GM21390 (cell line): ENCODE measurements around the gene ADAMTS13.
"Not testable (repeated sequence)": the region's sequence is repeated elsewhere in the genome, so short reads cannot be mapped to it uniquely, and the experiment has no call there.

Experiments
- ATAC-seq: cut with Tn5 transposase; IDR thresholded peaks from one replicate; pipeline ENCODE4 v1.9.1; 2021; ENCODE audit not compliant: unreplicated experiment

ADAMTS13 gene

GRCh38 chr9:133423216-133423615, 1.0 kb downstream of the ADAMTS13 start:
- no peak for ATAC-seq

DNA sequence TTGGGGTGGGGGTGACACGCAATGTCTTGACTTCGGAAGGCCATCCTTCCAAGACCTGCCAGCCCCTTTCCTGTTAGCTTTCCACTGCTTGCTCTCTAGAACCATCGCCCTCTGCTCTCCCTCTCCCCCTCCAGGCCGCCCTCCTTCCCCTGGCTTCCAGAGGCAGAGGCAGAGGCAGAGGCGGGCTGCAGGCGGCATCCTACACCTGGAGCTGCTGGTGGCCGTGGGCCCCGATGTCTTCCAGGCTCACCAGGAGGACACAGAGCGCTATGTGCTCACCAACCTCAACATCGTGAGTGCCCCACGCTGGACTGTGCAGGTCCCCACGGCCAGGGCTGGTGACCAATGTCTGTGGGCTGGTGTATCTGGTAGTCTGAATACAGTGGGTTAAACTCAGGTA, 2.0 kb downstream of the ADAMTS13 start:
- no peak for ATAC-seq

DNA sequence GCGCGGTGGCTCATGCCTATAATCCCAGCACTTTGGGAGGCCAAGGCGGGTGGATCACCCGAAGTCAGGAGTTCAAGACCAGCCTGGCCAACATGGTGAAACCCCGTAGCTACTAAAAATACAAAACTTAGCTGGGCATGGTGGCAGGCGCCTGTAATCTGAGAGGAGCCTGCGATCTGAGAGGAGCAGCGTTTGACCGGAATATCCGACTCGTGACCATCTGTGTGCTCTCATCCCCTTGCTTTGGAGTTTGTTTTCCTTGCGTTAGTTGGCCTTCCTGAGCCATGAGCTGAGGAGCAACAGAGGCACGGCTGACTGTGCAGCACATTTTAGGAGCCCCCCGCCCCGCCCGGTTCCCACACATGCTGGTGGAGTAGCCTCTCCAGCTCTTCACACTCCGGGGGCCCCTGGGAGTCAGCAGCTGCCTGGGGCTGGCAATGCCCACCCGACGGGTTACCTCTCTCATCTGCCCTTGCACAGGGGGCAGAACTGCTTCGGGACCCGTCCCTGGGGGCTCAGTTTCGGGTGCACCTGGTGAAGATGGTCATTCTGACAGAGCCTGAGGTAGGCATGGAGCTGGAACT, 3.0 kb downstream of the ADAMTS13 start:
- ATAC-seq = no peak

- no peak for ATAC-seq
These were observed 3.8 kb downstream of the ADAMTS13 start for GRCh38 chr9:133426011-133426410.

DNA sequence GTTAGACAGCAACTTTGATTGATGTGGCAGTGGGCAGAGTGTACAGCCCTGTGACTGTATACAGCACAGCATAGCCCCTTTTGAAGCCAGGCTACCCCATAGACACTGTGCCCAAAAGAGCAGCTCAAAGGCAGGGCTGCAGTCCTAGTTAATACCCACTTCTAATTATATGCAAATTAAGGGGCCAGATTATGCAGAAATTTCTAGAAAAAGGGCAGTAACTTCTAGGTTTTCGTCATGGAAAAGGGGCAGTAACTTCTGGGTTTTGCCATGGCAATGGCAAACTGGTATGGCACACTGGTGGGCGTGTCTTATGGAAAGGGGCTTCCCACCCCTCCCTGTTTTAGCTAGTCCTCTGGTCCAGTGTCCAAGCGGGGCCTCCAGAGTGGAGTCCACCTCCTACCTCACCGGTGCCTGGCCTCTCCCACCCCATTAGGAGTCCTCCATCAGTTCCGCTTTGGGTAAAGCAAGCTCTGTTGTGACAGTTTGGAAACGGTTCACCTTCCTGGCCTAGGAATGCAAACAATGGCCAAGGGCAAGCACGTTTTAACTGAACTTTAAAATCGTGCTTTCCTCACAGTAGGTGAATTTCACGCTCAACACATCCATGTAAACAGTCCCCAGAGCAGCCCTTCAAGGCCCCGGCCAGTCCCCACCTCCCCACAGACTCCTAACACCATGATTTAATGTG, 5.6 kb downstream of the ADAMTS13 start:
- ATAC-seq = no peak

- no peak for ATAC-seq
These were observed 6.5 kb downstream of the ADAMTS13 start for GRCh38 chr9:133428617-133429101.

GRCh38 chr9:133429214-133429613, 7.0 kb downstream of the ADAMTS13 start:
- no peak for ATAC-seq

- no peak for ATAC-seq
These were observed 7.5 kb downstream of the ADAMTS13 start for GRCh38 chr9:133429641-133430161.

- no peak for ATAC-seq
These were observed 8.1 kb downstream of the ADAMTS13 start for GRCh38 chr9:133430244-133430643.

GRCh38 chr9:133433351-133433843, 11.2 kb downstream of the ADAMTS13 start:
- no peak for ATAC-seq

GRCh38 chr9:133436681-133437080, 14.5 kb downstream of the ADAMTS13 start:
- no peak for ATAC-seq

GRCh38 chr9:133437753-133438531, 15.8 kb downstream of the ADAMTS13 start:
- no peak for ATAC-seq

DNA sequence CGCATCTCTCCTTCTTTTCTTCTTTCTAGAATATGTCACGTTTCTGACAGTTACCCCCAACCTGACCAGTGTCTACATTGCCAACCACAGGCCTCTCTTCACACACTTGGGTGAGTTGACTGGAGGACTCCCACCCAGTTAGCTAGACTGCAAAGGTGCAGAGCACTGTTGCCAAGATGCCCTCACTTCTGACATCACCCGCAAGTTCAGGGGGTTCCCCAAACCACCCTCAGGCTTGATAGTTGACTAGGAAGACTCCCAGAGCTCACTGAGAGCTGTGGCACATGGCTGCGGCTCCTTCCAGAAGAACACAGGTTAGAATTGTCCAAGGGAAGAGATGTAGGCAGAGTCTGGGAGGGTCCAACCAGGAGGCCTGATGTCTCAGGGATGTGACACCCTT, 17.2 kb downstream of the ADAMTS13 start:
- ATAC-seq = no peak

- no peak for ATAC-seq
These were observed 18.7 kb downstream of the ADAMTS13 start for GRCh38 chr9:133440874-133441273.

- ATAC-seq = no peak
These were observed 19.4 kb downstream of the ADAMTS13 start for GRCh38 chr9:133441571-133441970.

DNA sequence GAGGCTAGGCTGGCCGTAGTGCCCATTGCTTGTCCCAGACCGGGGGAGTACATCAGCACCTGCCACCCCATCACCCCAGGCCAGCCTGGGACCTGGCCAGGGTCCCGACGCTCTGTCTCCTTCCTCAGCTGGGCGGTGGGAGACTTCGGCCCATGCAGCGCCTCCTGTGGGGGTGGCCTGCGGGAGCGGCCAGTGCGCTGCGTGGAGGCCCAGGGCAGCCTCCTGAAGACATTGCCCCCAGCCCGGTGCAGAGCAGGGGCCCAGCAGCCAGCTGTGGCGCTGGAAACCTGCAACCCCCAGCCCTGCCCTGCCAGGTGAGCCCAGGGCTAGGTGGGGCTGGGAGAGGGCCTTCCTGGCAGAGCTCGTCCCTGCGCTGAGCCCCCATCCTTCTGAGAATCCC, 21.1 kb downstream of the ADAMTS13 start:
- no peak for ATAC-seq

DNA sequence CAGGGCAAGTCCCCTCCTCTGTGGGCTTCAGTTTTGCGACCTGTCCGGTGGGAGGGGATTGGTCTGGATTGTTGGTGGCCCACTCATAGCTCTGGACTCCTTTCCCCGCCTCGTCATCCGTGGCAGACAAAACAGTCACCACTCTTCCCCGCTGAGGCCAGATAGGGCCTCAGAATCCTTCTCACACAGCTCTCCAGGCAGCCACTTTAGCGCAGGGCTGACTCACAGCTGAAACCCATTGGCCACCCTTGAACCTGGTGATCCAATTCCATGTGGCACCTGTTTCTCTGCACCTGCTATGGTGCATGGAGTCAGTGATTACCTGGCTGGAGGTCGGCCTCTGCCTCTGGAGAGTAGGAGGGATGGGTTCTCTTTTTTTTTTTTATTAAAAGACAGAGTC, 21.8 kb downstream of the ADAMTS13 start:
- no peak for ATAC-seq

DNA sequence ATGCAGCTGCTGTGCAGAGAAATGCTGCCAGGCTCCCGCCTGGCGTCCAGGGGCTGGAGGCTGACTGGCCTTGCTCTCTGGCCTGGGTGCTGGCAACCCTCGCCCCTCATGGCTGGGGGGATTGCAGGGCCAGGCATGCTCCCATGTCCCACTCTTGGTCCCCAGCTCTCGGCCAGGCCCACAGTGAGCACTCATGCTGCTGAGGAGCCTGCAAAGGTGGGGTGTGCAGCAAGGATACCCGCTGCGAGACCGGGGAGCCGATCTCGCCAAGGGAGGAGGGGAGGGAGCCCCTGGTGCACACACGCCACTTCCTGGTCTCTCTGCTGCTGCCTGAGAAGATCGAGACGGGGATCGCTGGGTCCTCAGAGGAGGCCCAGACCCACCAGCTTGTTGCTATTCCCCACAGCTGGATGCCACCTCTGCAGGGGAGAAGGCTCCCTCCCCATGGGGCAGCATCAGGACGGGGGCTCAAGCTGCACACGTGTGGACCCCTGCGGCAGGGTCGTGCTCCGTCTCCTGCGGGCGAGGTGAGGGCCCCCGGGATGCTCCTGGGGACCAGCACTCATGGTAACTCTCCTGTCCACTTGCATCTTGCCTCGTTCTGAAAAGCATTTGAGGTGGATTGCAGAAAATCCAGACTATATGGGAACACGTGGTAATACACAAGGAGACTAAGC, 23.3 kb downstream of the ADAMTS13 start:
- no peak for ATAC-seq

DNA sequence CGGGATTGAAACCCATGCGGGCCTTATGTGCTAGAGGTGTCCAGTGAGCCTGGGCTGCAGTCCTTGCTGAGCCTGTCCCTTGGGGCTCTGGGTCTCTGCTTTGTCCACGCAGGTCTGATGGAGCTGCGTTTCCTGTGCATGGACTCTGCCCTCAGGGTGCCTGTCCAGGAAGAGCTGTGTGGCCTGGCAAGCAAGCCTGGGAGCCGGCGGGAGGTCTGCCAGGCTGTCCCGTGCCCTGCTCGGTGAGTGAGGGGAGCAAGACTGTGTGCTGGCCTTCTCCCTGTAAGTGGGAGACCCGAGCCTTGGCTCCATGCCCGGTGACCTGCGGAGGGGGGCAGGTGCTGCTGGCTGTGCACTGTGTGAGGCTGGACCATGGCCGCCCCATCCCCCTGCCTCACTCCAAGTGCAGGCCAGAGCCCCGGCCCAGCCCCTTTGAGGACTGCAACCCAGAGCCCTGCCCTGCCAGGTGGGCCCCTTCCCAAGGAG, 26.4 kb downstream of the ADAMTS13 start:
- ATAC-seq = no peak

GRCh38 chr9:133449760-133450159, 27.6 kb downstream of the ADAMTS13 start:
- no peak for ATAC-seq

- not testable (repeated sequence) for ATAC-seq
These were observed 29.7 kb downstream of the ADAMTS13 start for GRCh38 chr9:133451865-133452264.
